ENCODE data around the gene MX1. TPM values are rescaled to one million over a fixed set of nuclear protein-coding genes. Genes with fewer than 3 reads are reported as not detected.

The MX1 gene
- total and polyA plus RNA-seq, 2 experiments from 2014 or later = 2.1 to 6.5 TPM

DNA sequence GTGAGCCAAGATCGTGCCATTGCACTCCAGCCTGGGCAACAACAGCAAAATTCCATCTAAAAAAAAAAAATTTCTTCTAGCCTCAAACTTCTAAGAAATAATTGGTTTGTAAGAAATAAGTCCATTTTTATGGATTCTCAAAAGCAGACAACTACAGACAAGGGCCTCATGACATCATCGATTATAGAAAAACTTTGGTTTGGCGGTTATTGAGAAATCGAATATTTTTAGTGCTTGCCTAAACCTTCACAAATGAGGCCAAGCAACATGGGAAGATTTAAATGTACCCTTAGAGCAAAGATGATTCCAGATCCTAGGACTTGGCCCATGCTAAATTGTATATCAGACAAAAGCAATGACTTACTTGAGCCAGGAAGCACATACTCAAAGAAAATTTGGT, 27.8 kb upstream of the MX1 start:
- no peak overlapping the region for H3K4me2 ChIP-seq
- no peak overlapping the region for H3K27ac ChIP-seq (ENCODE audit: low read depth)
- H3K79me2 ChIP-seq (replicated peaks; ENCODE audit: insufficient read depth) = no peaks in the 10 kb centered on the region
- no peaks in the 10 kb centered on the region for H3F3A ChIP-seq (replicated peaks; ENCODE audit: low read depth)
- DNase-seq (ENCODE audit: low spot score) (no peak), ATAC-seq (no peak)
- Mint-ChIP-seq H3K4me1 (peaks cover 6% of the 10 kb centered on the region), H3K36me3 (ENCODE audit: low read depth) (peaks cover 2% of the 10 kb centered on the region), H3K4me3 (no peak overlapping the region), H3K27me3 (ENCODE audit: insufficient read depth, low read depth, poor library complexity) (peaks cover 7% of the 10 kb centered on the region), H3K27ac (no peak overlapping the region), H3K9me3 (no peaks in the 10 kb centered on the region; the same call in 2 of the 3 replicates)
- no peaks in the 10 kb centered on the region for H3K27me3 ChIP-seq (ENCODE audit: insufficient read depth)
- H2AFZ ChIP-seq = no peak overlapping the region
- H3K4me3 ChIP-seq = no peak overlapping the region
- no peak for TF ChIP-seq EZH2phosphoT487 (IDR thresholded peaks at IDR 0.05; ENCODE audit: unreplicated experiment)
- TF ChIP-seq, protein P1, sequence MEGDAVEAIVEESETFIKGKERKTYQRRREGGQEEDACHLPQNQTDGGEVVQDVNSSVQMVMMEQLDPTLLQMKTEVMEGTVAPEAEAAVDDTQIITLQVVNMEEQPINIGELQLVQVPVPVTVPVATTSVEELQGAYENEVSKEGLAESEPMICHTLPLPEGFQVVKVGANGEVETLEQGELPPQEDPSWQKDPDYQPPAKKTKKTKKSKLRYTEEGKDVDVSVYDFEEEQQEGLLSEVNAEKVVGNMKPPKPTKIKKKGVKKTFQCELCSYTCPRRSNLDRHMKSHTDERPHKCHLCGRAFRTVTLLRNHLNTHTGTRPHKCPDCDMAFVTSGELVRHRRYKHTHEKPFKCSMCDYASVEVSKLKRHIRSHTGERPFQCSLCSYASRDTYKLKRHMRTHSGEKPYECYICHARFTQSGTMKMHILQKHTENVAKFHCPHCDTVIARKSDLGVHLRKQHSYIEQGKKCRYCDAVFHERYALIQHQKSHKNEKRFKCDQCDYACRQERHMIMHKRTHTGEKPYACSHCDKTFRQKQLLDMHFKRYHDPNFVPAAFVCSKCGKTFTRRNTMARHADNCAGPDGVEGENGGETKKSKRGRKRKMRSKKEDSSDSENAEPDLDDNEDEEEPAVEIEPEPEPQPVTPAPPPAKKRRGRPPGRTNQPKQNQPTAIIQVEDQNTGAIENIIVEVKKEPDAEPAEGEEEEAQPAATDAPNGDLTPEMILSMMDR (conservative IDR thresholded peaks at IDR 0.05; ENCODE audit: low read depth in 2 of 2) = no peak
- TF ChIP-seq, protein P2, sequence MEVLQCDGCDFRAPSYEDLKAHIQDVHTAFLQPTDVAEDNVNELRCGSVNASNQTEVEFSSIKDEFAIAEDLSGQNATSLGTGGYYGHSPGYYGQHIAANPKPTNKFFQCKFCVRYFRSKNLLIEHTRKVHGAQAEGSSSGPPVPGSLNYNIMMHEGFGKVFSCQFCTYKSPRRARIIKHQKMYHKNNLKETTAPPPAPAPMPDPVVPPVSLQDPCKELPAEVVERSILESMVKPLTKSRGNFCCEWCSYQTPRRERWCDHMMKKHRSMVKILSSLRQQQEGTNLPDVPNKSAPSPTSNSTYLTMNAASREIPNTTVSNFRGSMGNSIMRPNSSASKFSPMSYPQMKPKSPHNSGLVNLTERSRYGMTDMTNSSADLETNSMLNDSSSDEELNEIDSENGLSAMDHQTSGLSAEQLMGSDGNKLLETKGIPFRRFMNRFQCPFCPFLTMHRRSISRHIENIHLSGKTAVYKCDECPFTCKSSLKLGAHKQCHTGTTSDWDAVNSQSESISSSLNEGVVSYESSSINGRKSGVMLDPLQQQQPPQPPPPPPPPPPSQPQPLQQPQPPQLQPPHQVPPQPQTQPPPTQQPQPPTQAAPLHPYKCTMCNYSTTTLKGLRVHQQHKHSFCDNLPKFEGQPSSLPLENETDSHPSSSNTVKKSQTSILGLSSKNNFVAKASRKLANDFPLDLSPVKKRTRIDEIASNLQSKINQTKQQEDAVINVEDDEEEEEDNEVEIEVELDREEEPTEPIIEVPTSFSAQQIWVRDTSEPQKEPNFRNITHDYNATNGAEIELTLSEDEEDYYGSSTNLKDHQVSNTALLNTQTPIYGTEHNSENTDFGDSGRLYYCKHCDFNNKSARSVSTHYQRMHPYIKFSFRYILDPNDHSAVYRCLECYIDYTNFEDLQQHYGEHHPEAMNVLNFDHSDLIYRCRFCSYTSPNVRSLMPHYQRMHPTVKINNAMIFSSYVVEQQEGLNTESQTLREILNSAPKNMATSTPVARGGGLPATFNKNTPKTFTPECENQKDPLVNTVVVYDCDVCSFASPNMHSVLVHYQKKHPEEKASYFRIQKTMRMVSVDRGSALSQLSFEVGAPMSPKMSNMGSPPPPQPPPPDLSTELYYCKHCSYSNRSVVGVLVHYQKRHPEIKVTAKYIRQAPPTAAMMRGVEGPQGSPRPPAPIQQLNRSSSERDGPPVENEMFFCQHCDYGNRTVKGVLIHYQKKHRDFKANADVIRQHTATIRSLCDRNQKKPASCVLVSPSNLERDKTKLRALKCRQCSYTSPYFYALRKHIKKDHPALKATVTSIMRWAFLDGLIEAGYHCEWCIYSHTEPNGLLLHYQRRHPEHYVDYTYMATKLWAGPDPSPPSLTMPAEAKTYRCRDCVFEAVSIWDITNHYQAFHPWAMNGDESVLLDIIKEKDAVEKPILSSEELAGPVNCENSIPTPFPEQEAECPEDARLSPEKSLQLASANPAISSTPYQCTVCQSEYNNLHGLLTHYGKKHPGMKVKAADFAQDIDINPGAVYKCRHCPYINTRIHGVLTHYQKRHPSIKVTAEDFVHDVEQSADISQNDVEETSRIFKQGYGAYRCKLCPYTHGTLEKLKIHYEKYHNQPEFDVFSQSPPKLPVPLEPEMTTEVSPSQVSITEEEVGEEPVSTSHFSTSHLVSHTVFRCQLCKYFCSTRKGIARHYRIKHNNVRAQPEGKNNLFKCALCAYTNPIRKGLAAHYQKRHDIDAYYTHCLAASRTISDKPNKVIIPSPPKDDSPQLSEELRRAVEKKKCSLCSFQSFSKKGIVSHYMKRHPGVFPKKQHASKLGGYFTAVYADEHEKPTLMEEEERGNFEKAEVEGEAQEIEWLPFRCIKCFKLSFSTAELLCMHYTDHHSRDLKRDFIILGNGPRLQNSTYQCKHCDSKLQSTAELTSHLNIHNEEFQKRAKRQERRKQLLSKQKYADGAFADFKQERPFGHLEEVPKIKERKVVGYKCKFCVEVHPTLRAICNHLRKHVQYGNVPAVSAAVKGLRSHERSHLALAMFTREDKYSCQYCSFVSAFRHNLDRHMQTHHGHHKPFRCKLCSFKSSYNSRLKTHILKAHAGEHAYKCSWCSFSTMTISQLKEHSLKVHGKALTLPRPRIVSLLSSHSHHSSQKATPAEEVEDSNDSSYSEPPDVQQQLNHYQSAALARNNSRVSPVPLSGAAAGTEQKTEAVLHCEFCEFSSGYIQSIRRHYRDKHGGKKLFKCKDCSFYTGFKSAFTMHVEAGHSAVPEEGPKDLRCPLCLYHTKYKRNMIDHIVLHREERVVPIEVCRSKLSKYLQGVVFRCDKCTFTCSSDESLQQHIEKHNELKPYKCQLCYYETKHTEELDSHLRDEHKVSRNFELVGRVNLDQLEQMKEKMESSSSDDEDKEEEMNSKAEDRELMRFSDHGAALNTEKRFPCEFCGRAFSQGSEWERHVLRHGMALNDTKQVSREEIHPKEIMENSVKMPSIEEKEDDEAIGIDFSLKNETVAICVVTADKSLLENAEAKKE (CRISPR knock-in tag; IDR thresholded peaks at IDR 0.05) = no peak
- TF ChIP-seq, protein P3, sequence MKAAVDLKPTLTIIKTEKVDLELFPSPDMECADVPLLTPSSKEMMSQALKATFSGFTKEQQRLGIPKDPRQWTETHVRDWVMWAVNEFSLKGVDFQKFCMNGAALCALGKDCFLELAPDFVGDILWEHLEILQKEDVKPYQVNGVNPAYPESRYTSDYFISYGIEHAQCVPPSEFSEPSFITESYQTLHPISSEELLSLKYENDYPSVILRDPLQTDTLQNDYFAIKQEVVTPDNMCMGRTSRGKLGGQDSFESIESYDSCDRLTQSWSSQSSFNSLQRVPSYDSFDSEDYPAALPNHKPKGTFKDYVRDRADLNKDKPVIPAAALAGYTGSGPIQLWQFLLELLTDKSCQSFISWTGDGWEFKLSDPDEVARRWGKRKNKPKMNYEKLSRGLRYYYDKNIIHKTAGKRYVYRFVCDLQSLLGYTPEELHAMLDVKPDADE (IDR thresholded peaks at IDR 0.05) = no peak
- no peak for TF ChIP-seq POLR2AphosphoS5 (IDR thresholded peaks at IDR 0.05; ENCODE audit: low read depth)
- TF ChIP-seq NANOG (IDR thresholded peaks at IDR 0.05; ENCODE audit: borderline replicate concordance) = no peak
- TF ChIP-seq, protein P4, sequence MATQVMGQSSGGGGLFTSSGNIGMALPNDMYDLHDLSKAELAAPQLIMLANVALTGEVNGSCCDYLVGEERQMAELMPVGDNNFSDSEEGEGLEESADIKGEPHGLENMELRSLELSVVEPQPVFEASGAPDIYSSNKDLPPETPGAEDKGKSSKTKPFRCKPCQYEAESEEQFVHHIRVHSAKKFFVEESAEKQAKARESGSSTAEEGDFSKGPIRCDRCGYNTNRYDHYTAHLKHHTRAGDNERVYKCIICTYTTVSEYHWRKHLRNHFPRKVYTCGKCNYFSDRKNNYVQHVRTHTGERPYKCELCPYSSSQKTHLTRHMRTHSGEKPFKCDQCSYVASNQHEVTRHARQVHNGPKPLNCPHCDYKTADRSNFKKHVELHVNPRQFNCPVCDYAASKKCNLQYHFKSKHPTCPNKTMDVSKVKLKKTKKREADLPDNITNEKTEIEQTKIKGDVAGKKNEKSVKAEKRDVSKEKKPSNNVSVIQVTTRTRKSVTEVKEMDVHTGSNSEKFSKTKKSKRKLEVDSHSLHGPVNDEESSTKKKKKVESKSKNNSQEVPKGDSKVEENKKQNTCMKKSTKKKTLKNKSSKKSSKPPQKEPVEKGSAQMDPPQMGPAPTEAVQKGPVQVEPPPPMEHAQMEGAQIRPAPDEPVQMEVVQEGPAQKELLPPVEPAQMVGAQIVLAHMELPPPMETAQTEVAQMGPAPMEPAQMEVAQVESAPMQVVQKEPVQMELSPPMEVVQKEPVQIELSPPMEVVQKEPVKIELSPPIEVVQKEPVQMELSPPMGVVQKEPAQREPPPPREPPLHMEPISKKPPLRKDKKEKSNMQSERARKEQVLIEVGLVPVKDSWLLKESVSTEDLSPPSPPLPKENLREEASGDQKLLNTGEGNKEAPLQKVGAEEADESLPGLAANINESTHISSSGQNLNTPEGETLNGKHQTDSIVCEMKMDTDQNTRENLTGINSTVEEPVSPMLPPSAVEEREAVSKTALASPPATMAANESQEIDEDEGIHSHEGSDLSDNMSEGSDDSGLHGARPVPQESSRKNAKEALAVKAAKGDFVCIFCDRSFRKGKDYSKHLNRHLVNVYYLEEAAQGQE (IDR thresholded peaks at IDR 0.05; ENCODE audit: unreplicated experiment) = no peak
- TF ChIP-seq JUNB (IDR thresholded peaks at IDR 0.05; ENCODE audit: unreplicated experiment) = no peak
- no peaks in the 10 kb centered on the region for H4K20me1 ChIP-seq (replicated peaks; ENCODE audit: insufficient read depth)
- no peaks in the 10 kb centered on the region for H3K4me1 ChIP-seq (ENCODE audit: insufficient read depth)
- peaks cover 3% of the 10 kb centered on the region; the same call in 1 of the 2 replicates for H3K36me3 ChIP-seq (ENCODE audit: insufficient read depth)
- H3K9me2 ChIP-seq (ENCODE audit: insufficient read depth) = no peaks in the 10 kb centered on the region
